ENCODE data around the gene COQ6.
"Not testable (repeated sequence)": the region's sequence is repeated elsewhere in the genome, so short reads cannot be mapped to it uniquely, and the experiment has no call there.

Gene COQ6

DNA sequence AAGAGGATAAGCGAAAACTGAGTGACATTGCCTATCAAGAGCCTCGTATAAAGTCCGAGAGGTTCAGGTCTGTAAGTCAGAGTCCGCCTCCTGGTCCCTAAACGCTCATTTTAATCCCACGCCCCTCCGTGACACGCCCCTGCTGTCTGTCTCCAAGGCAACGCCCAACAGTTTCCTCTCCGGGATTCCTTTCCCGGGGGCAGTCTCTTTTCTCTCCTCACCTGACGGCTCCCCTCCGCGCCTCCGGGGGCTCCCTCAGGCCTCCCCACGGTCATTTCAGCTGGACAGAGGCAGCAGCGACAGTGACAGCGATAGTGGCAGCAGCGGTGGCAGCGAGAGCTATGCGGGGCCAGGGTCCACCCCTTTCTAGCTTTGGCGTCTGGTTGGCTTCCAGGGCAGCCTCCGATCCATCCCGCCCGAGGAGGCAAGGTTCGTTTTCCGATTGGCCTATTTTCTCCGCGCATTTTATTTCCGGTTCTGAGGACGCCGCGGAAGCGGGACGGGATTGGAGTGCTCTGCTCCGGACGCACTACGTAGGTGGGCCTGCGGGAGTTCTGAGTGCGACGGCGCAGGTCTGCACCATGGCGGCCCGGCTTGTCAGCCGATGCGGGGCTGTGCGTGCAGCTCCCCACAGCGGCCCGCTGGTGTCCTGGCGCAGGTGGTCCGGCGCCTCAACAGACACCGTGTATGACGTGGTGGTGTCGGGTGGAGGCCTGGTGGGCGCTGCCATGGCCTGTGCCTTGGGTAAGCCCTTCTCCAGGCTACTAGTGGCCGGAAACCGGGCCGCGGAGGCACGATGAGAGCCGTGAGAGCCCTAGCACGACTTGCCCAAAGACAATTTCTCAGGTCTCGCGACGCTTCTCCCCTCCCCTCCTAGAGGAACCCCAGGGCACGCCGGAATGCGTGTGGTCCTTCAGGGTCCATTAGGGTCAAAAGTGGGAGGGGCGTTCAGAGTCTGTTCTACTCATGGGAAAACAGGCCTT, at the start of gene COQ6, which contains the start of gene FAM161B:
TSS of gene COQ6 (plus strand) at position 551 of the 983 bp plus-strand sequence. CDS start at position 582, 31 bp downstream.
TSS of gene FAM161B (minus strand) at position 343 of the 983 bp plus-strand sequence. CDS start at position 275, 68 bp downstream.
- DNase-seq, result peak; percentile 93

GRCh38 chr14:73903028-73903427, 47.1 kb upstream of the COQ6 start:
- no peak for DNase-seq

- DNase-seq, result no peak
Observed at GRCh38 chr14:73909681-73910080, 40.4 kb upstream of the COQ6 start.

DNA sequence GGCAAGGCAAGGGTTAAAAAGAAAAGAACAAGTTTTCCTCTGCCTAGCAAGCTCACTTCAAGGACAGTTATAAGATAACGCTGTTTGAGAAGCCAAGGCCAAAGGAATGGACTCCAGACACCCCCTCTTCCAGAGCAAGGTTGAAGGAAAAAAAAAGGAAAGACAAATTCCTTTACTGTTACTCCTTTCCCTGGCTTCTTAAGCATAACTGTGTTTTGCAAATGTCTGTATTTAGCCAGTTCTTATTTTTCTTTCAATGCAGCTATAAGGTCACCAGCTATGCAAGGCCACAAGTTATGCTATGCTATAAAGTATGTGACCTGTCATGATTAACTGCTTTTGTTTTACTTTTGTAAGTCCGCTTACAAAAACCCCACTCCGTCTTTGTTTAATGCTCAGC, 36.8 kb upstream of the COQ6 start:
- DNase-seq, result no peak

- no peak for DNase-seq
Observed at GRCh38 chr14:73916324-73916723, 33.8 kb upstream of the COQ6 start.

DNA sequence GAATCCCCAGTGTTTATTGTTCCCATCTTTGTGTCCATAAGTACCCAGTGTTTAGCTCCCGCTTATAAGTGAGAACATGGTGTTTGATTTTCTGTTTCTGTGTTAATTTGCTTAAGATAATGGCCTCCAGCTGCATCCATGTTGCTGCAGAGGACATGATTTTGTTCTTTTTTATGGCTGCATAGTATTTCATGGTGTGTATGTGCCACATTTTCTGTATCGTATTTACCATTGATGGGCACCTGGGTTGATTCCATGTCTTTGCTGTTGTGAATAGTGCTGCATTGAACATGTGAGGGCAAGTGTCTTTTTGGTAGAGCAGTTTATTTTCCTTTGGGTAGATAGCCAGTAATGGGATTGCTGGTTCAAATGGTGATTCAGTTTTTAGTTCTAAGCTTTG, 30.6 kb upstream of the COQ6 start:
- DNase-seq, result not testable (repeated sequence)

DNA sequence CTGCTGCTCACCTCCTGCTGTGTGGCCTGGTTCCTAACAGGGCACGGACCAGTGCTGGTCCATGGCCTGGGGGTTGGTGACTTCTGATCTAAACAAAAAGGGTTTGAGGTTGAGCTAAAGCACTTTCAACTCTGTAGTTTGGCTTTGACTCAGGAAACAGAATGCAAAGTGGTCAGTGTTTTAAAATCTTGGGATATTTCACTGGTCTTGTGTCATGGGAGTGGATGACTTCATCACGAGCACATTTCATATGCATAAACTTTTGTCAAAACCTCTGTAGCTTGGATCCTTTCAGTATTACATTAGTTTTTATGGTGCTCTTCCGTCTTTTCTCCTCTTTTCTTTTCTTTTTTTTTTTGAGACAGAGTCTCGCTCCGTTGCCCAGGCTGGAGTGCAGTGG, 25.8 kb upstream of the COQ6 start:
- no peak for DNase-seq

- no peak for DNase-seq
Observed at GRCh38 chr14:73935666-73936065, 14.4 kb upstream of the COQ6 start.

GRCh38 chr14:73936548-73936947, 13.6 kb upstream of the COQ6 start:
- no peak for DNase-seq

DNA sequence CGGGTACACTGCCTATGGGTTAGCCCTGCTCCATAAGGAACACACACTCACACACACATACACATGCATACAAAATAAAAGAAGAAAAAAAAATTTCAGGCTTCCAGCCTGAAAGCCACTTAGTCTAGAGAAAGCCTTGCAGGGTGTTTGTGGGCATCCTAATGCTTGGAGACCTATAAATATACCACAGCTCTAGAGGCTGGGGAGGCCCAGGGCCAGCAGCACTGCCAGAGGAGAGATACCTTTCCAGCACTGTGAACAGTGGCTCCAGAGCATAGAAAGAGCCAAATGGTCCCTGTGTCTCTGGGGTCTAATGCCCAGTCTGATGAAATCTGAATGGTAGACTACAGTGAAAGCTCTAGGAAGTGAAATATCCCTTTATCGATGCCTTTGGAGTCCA, 13.1 kb upstream of the COQ6 start:
- DNase-seq, result no peak

- no peak for DNase-seq
Observed at GRCh38 chr14:73942180-73942579, 7.9 kb upstream of the COQ6 start.

DNA sequence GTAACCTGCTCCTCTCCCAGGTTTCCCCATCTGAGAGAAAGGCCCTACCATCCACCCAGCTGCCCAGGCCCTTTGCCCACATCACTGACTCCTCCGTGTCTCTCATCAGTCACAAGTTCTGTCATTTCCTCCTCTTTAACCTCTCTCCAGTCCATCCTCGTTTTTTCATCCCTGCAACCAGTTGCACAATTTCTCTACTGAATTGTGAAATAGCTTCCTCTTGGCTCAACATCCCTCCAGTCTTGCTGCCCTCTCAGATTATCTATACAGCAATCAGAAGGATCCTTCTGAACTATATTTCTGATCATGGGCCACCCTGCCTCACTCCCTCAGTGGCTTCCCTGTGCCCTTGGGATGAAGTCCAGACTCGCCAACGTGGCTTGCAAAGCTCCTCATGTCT, 7.0 kb upstream of the COQ6 start:
- no peak for DNase-seq

DNA sequence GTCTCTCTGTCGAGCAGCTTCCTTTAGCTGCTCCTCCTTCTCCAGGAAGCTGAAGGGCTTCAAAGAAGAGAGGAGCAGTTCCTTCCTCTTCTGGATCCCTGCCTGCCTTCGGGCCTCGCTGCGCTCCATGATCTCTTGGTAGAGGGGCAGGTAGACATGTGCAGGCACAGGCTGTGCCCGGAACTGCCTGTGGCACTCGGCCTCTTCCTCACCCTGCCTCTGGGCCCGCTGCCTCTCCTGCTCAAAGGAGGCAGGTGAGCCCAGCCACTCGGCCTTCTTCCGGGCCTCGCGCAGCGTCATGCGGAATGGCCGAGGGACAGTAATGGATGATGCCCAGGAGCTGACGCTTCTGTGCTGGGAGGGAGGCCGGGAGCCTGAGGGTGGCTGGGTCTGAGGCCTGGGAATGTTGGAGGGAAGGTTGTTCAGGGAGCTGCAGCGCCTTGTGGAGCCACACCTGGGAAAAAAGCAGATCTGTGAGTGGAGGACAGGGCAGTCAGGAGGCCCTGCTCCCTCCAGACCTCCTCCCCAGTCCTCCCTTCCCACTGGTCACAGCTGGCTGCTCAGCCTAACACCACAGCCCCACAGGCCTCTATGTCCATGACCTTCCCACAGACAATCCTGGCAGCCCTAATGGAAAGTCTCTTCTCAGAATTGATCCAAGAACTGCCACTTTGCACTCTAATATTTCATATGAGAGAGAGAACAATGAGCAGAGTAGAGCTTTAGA, 5.5 kb upstream of the COQ6 start:
- DNase-seq, result no peak

GRCh38 chr14:73945159-73945670, 4.9 kb upstream of the COQ6 start:
- no peak for DNase-seq

DNA sequence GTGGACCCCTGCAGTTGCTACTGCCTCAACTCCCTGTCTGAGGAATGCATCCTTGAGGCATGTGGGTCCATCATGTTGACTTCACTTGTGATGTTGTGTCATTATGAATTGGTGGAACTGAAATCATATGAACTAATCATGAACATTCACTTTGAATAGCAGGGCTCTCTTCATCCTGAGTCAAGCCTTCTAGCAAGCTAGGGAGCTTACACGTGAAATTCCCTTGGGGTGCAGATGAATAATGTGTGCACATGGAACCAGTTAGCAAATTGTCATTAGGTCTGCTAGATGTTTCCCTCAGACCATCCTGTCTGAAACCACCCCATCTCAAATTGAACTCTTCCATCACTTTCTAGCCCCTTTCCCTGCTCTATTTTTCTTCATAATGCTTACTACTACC, 3.6 kb downstream of the COQ6 start:
- no peak for DNase-seq

- DNase-seq, result no peak
Observed at GRCh38 chr14:73955674-73956073, 5.6 kb downstream of the COQ6 start.

GRCh38 chr14:73958591-73958990, 8.5 kb downstream of the COQ6 start:
- no peak for DNase-seq

DNA sequence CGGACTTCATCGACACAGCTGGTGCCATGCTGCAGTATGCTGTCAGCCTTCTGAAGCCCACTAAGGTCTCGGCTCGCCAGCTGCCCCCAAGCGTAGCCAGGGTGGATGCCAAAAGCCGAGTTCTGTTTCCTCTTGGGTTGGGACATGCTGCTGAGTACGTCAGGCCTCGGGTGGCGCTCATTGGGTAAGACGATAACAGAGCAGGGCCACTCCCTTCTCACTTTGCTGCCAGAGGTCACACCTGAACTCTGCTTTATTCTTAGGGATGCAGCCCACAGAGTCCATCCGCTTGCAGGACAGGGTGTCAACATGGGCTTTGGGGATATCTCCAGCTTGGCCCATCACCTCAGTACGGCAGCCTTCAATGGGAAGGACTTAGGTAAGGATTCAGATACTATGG, 11.1 kb downstream of the COQ6 start:
- no peak for DNase-seq

GRCh38 chr14:73965216-73965615, 15.1 kb downstream of the COQ6 start:
- no peak for DNase-seq

DNA sequence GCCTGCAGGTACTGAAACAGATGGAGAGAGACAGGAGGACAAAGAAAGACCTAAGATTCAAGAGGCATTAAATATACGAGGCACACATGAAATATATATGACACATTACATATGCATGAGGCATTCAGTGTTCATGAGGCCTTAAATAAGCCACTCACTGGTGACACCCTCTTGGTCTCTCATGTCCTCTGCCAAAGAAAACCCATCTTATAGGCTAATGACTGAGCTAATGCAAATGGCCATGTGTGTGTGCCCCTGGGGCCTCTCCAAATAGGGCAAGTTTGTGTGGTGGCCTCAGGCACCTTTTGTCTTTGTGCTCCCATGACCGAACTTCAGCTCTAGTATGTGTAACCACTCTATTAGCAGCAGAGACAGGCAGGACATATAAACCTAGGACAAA, 18.8 kb downstream of the COQ6 start:
- no peak for DNase-seq

DNA sequence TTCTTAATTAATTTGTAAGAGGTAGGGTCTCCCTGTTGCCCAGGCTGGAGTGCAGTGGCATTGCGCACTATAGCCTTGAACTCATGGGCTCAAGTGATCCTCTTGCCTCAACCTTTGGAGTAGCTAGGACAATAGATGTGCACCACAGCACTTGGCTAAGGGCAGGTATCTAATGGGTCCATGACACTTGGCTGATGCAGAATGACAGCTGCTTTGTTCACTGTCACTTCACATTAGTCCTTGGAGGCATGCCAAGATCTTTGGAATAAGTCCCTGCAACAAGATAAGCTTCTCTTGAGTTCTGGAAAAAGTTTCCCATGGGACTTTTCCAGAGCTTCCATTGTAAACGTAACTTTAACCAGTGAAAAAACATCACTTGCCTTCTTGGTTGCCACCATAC, 23.4 kb downstream of the COQ6 start:
- no peak for DNase-seq

DNA sequence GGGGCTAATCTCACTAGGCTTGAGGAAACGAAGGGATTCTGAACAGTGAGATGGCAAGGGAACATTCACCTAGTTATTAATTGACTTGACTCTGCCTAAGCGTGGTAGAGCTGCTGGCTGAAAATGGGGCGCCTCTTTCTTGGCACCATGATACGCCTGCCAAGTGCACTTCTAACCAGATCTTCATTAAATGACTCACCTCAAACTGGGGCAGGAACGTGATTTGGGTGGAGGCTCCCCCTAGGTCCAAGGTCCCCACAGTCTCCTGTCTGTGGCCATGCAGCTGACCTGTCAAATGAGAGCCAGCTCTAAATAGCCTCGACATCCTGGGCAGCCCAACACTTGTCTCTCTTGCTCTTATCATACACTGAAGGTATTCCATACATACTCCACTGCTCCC, 26.0 kb downstream of the COQ6 start:
- DNase-seq, result no peak

DNA sequence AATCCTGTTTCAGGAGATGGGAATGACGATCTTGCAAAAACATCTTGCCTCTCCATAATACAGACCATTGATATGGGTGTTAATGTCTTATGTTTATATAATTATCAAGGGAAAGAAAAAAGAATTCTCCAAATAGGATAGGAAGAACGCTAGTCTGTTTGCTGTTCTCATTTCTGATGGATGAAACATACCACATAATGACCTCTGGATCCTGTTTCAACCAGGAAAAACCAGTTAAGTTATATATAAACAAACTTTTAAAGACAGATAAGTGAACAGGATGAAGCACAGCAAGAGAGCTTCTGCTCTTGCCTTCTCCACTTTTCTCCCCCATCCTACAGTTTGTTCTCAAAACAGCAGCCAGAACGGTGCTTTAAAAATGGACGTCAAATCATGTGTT, 27.8 kb downstream of the COQ6 start:
- no peak for DNase-seq

- no peak for DNase-seq
Observed at GRCh38 chr14:73988065-73988464, 38.0 kb downstream of the COQ6 start.
